NOMO-1 (cell line): ENCODE data around the gene BOD1L1.

Experiments
- DNase-seq, 2 experiments: peaks; one replicate each; lab custom pipeline; 2025; ENCODE audit not compliant: unreplicated experiment in 2 of 2; lab: John Stamatoyannopoulos, UW

The BOD1L1 gene

DNA sequence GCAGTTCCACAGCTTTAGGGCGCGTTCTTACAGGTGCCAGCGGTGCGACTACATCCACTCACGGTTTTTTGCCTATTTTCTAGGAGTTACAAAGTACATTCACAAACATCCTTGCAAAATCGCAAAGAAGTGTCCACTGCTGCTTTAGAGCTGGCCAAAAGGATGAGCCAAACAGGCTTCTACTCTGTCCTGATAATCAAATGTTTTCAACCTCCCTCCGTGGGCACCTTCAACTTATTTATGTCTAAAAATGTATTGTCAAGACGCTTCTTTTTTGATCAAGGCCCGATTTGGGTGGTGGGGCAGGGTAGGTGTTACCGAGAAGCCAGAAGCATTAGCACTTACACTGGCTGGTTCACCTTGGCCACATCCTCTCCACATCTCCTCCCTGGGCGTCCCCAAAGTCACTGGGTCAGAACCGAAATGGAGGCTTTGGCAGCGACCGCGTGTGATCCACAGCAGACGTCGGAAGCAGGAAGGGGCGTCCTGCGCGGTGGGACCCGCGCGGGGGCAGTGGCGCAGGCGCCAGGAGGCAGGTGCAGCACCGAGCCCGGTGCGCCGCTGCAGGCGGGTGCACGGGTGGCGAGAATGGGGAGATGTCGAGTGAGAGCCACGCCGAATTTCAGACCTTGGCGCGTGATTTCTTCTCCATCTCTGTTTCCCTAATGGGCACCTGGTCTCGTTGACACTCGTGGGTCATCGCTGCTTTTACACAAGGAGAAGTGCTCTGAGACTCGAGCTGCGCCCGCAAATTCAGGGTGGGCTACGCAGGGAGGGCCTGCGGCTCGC is 100.1 kb downstream of the BOD1L1 start:
- DNase-seq, result no peak

DNA sequence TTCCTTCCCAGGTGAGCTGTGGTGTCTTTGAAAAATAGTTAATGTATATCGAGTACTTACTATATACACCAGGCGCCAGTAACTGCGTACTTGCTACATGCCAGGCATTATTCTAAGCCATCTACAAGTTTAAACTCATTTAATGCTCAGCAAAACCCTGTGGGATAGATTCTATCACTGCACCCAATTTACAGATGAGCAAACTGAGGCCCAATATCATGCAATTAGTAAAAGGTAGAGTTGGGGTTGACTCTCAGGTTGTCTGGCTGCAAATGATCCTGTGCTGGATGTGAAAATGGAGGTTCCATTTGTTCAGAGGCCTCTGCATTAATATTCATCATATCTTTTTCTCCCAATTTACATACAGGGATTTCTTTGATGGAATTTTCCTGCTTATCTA is 100.9 kb downstream of the BOD1L1 start:
- DNase-seq, result no peak

- DNase-seq, result no peak
Measured at GRCh38 chr4:13525606-13526281, 101.8 kb downstream of the BOD1L1 start.

GRCh38 chr4:13524504-13525243 is 102.9 kb downstream of the BOD1L1 start:
- DNase-seq, result no peak

- no peak for DNase-seq
Measured at GRCh38 chr4:13523591-13524503, 103.7 kb downstream of the BOD1L1 start.

- no peak for DNase-seq
Measured at GRCh38 chr4:13523105-13523477, 104.4 kb downstream of the BOD1L1 start.

DNA sequence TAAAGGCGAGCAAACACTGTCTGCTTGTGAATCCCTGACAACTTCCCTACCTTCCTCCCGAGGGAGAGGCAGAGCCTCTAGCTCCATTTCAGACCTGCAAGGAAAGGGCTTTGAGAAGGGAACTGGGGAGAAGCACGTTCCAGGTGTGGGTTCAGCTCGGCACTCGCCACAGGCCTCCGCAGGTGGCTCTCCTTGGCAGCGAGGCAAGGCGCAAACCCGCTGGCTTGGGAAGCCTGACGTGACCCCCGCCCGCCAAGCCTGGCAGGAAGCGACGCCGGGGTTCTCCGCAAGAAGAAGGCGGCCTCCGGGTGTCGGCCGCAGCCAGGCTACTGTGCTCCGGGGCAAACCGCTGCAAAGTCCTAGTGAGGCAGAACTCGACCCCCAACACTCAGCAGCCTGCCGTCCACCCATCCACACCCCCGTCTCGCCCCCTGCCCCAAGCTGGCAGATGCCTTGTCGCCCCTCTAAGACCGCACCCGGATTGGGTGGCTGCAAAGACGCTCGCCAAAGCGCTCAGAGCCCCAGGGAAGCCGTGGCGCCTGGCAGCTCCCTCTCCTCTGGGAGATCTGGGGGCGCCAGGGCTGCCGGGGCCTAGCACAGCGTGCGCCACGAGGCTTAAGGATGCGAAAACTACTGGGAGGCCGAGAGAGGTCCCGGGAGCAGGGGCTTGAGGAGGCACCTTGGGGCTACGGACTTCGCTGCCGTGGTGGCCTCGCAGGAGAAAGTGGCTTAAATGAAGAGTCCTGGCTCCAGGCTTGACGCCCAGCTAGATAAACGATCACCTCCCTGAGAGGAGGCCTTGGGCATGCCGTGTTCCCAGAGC is 105.0 kb downstream of the BOD1L1 start:
- DNase-seq, result no peak

- no peak for DNase-seq
Measured at GRCh38 chr4:13521047-13521446, 106.5 kb downstream of the BOD1L1 start.
